NCI-H2227 (cell line): ENCODE results near the gene OTUD3.

Source experiments
- DNase-seq: peaks from one replicate; lab custom pipeline; 2025; ENCODE audit not compliant: unreplicated experiment; lab: John Stamatoyannopoulos, UW

Gene OTUD3

DNA sequence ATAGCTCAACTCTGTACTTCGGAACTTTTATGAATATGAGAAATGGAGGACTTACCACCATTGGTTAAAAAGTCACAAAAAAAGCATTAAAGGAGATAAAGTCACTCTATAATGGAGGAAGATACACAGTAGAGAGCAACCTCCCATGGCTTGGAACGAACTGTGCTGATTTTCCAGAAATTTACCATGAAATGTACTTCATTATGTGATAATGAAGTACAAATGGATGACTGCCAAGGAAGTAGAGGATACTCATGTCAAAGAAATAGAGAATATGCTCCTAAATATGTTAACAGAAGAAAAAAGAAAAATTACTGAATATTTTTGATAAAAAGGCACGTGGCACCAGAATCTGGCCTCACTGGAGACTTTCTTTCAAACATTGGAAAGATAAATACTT, 64.8 kb downstream of the OTUD3 start:
- no peak for DNase-seq

DNA sequence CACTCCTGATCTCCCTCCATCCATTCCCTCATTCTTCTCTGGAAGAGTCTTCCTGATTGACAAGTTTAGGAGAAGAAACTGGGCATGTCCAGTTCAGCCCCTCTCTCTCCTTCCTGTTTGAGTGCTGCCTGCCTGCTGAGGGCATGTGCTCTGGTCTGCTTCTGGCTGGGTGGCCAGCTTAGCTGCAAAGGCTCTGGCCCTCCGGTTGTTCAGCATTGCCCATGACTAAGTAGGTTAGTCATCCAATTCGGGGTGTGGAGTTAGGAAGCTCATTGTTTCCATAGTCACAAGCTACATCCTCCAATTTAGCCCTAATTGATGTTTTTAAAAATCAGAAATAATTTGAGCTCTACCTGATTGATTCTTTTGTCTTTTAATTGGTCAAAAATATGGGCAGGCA, 66.8 kb downstream of the OTUD3 start:
- DNase-seq: no peak

DNA sequence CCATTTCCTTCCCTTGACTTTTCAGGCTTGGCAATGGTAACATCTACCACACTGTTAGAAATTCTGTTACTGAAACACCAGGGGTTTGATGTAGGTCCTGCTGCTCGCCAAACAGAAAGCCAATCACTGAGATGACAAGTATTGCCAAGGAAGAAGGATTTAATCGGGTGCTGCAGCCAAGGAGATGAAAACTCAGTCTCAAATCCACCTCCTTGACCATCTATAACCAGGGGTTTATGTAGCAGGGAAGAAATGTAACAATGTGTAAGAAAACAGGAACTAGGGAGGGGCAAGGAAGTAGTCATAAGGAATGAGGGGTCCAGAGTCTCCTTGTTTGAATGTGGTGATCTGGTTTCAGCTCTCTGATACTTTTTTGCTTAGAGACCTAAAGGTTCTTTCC, 71.9 kb downstream of the OTUD3 start:
- no peak for DNase-seq

DNA sequence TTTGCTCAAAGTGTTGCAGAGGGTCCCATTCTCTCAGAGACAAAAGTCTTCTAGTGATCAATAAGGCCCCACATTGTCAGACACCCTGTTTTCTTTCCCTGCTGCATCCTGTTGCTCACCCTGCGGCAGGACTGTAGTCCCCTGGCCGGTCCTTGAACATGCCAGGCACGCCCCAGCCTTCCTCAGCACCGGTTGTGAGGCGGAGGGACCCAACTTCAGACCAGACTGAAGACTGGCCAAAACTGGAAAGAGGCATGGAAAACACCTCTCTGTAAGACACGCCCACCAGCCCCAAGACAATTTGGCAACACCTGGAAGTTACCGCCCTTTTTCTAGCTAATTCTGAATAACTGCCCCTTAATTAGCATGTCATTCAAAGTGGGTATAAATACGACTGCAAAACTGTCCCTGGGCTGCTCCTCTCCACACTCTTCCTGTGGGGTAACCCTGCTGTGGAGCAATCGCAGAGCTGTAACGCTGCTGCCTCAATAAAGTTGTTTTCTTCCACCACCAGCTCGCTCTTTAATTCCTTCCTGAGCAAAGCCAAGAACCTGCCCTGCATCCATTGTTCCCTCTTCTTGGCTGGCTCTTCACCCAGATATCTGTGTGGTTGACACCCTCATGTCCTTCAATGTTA, 73.5 kb downstream of the OTUD3 start:
- peak; percentile 13 for DNase-seq

DNA sequence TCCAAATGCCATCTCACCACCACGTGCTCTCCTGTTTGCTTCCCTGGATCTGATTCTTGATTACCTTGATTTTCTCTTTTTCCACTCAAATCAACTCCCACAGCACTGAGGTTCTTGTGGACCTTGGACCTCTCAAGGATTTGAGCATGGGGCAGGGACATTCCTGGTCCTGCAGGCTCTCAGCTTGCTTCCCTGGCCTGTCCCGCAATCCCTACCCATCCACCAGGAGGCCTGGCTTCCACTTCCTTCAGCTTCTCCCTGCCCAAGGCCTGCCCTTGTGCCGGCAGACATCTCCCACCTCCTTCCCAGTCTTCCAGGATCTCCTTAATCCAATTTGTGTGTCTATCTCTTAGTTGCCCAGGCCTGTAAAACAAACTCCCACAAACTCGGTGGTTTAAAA, 75.6 kb downstream of the OTUD3 start:
- DNase-seq: no peak

DNA sequence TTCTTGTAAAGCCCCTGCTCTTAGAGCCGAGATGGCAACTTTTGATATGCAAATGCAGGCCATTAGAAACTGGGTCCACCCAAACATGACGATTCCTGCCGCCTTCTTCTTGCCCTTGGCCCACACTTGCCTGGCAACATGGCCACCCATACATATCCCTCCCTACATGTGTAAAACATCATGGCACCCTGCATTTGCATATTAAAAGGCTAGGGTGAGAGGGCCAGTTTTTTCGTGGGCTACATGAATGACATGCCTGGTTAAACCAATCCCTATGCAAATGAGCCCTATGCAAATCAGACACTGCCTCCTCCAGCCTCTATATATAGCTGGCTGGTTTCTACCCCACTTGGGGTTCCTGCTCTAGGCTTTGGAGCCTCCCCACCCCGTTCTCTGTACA, 78.4 kb downstream of the OTUD3 start:
- DNase-seq: no peak
